ENCODE data around the gene GCK.

The GCK gene

GRCh38 chr7:44109991-44110390, 79.2 kb downstream of the GCK start:
- H3K79me1 ChIP-seq (ENCODE audit: low read length) = peaks cover under 1% of the 10 kb centered on the region
- H3K4me2 ChIP-seq (ENCODE audit: low read length) = no peak overlapping the region
- no peak overlapping the region for H3K27ac ChIP-seq (ENCODE audit: low read depth, low read length)
- H3K9me3 ChIP-seq (ENCODE audit: insufficient read depth, low read depth, low read length) = no peaks in the 10 kb centered on the region
- no peak overlapping the region for H2AK5ac ChIP-seq (ENCODE audit: low read length)
- no peak overlapping the region for H4K12ac ChIP-seq (ENCODE audit: low read depth, low read length)
- no peak overlapping the region for H2BK12ac ChIP-seq (ENCODE audit: low read length)
- H3K27me3 ChIP-seq (ENCODE audit: insufficient read depth, low read length) = no peaks in the 10 kb centered on the region
- H3K4me3 ChIP-seq (ENCODE audit: low read depth, low read length) = no peak overlapping the region
- H2BK5ac ChIP-seq (ENCODE audit: low read depth, low read length, poor library complexity) = no peak overlapping the region
- peaks cover 75% of the 10 kb centered on the region in 2 experiments for H3K36me3 ChIP-seq (ENCODE audit: control insufficient read depth in 1 of 2, insufficient read depth in 2 of 2, low read length in 2 of 2)
- no peak overlapping the region for H3K14ac ChIP-seq (ENCODE audit: low read length)
- no peak overlapping the region for H4K8ac ChIP-seq (ENCODE audit: low read depth, low read length)
- peaks cover 7 to 9% of the 10 kb centered on the region in 2 experiments for H3K4me1 ChIP-seq (ENCODE audit: control insufficient read depth in 1 of 2, insufficient read depth in 2 of 2, low read length in 2 of 2)
- no peak for DNase-seq
- H2AFZ ChIP-seq (ENCODE audit: insufficient read depth, low read length, poor library complexity) = no peak overlapping the region
- H3K4ac ChIP-seq (ENCODE audit: low read depth, low read length) = no peak overlapping the region
- no peak overlapping the region for H2BK120ac ChIP-seq (ENCODE audit: insufficient read depth, low read length, poor library complexity)
- no peaks in the 10 kb centered on the region for H3K79me2 ChIP-seq (ENCODE audit: control insufficient read depth, insufficient read depth, low read length, poor library complexity)
- H4K91ac ChIP-seq (ENCODE audit: low read depth, low read length) = no peak overlapping the region
- no peak overlapping the region for H3K9ac ChIP-seq (ENCODE audit: low read length)
- no peak overlapping the region for H3K18ac ChIP-seq (ENCODE audit: low read length)
- no CpG with 5 or more reads among the region's 18 CpGs for WGBS (ENCODE audit: extremely low coverage, insufficient coverage, insufficient read length)
- H3K23ac ChIP-seq (ENCODE audit: low read length) = no peak overlapping the region

GRCh38 chr7:44108768-44109750, 80.2 kb downstream of the GCK start:
- no peak for DNase-seq
- no peak overlapping the region for H2AK5ac ChIP-seq (ENCODE audit: low read length)
- H3K4me3 ChIP-seq (ENCODE audit: low read depth, low read length) = no peak overlapping the region
- no peak overlapping the region for H2BK5ac ChIP-seq (ENCODE audit: low read depth, low read length, poor library complexity)
- no CpG with 5 or more reads among the region's 21 CpGs for WGBS (ENCODE audit: extremely low coverage, insufficient coverage, insufficient read length)
- H3K18ac ChIP-seq (ENCODE audit: low read length) = no peak overlapping the region
- no peak overlapping the region for H3K27ac ChIP-seq (ENCODE audit: low read depth, low read length)
- H4K91ac ChIP-seq (ENCODE audit: low read depth, low read length) = no peak overlapping the region
- peaks cover 9 to 10% of the 10 kb centered on the region in 2 experiments for H3K4me1 ChIP-seq (ENCODE audit: control insufficient read depth in 1 of 2, insufficient read depth in 2 of 2, low read length in 2 of 2)
- peaks cover 9% of the 10 kb centered on the region for H3K79me1 ChIP-seq (ENCODE audit: low read length)
- no peak overlapping the region for H2AFZ ChIP-seq (ENCODE audit: insufficient read depth, low read length, poor library complexity)
- H3K4me2 ChIP-seq (ENCODE audit: low read length) = no peak overlapping the region
- H3K14ac ChIP-seq (ENCODE audit: low read length) = no peak overlapping the region
- H3K9me3 ChIP-seq (ENCODE audit: insufficient read depth, low read depth, low read length) = no peaks in the 10 kb centered on the region
- no peak overlapping the region for H3K9ac ChIP-seq (ENCODE audit: low read length)
- no peak overlapping the region for H4K12ac ChIP-seq (ENCODE audit: low read depth, low read length)
- peaks cover 65 to 66% of the 10 kb centered on the region in 2 experiments for H3K36me3 ChIP-seq (ENCODE audit: control insufficient read depth in 1 of 2, insufficient read depth in 2 of 2, low read length in 2 of 2)
- H3K79me2 ChIP-seq (ENCODE audit: control insufficient read depth, insufficient read depth, low read length, poor library complexity) = no peaks in the 10 kb centered on the region
- H3K23ac ChIP-seq (ENCODE audit: low read length) = no peak overlapping the region
- no peak overlapping the region for H4K8ac ChIP-seq (ENCODE audit: low read depth, low read length)
- no peaks in the 10 kb centered on the region for H3K27me3 ChIP-seq (ENCODE audit: insufficient read depth, low read length)
- no peak overlapping the region for H2BK120ac ChIP-seq (ENCODE audit: insufficient read depth, low read length, poor library complexity)
- no peak overlapping the region for H2BK12ac ChIP-seq (ENCODE audit: low read length)
- no peak overlapping the region for H3K4ac ChIP-seq (ENCODE audit: low read depth, low read length)

GRCh38 chr7:44107961-44108767, 81.1 kb downstream of the GCK start:
- Histone ChIP-seq H3K4me2 (ENCODE audit: low read length) (no peak overlapping the region), H2BK12ac (ENCODE audit: low read length) (no peak overlapping the region), H2BK120ac (ENCODE audit: insufficient read depth, low read length, poor library complexity) (no peak overlapping the region), H2BK5ac (ENCODE audit: low read depth, low read length, poor library complexity) (no peak overlapping the region), H4K8ac (ENCODE audit: low read depth, low read length) (no peak overlapping the region), H3K79me2 (ENCODE audit: control insufficient read depth, insufficient read depth, low read length, poor library complexity) (no peaks in the 10 kb centered on the region), H3K9ac (ENCODE audit: low read length) (no peak overlapping the region), H3K4me1 (ENCODE audit: control insufficient read depth in 1 of 2, insufficient read depth in 2 of 2, low read length in 2 of 2) (peaks cover 9 to 10% of the 10 kb centered on the region in 2 experiments), H3K23ac (ENCODE audit: low read length) (no peak overlapping the region), H3K4ac (ENCODE audit: low read depth, low read length) (no peak overlapping the region), H3K36me3 (ENCODE audit: control insufficient read depth in 1 of 2, insufficient read depth in 2 of 2, low read length in 2 of 2) (peaks cover 58 to 59% of the 10 kb centered on the region in 2 experiments), H3K18ac (ENCODE audit: low read length) (no peak overlapping the region), H4K12ac (ENCODE audit: low read depth, low read length) (no peak overlapping the region), H3K27ac (ENCODE audit: low read depth, low read length) (no peak overlapping the region), H3K79me1 (ENCODE audit: low read length) (peaks cover 11% of the 10 kb centered on the region), H3K4me3 (ENCODE audit: low read depth, low read length) (no peak overlapping the region), H3K14ac (ENCODE audit: low read length) (no peak overlapping the region), H3K9me3 (ENCODE audit: insufficient read depth, low read depth, low read length) (no peaks in the 10 kb centered on the region), H3K27me3 (ENCODE audit: insufficient read depth, low read length) (peaks cover 4% of the 10 kb centered on the region), H4K91ac (ENCODE audit: low read depth, low read length) (no peak overlapping the region), H2AK5ac (ENCODE audit: low read length) (no peak overlapping the region), H2AFZ (ENCODE audit: insufficient read depth, low read length, poor library complexity) (no peak overlapping the region)
- WGBS (ENCODE audit: extremely low coverage, insufficient coverage, insufficient read length) = no CpG with 5 or more reads among the region's 21 CpGs
- no peak for DNase-seq

GRCh38 chr7:44107116-44107960, 81.9 kb downstream of the GCK start:
- Histone ChIP-seq H2BK120ac (ENCODE audit: insufficient read depth, low read length, poor library complexity) (no peak overlapping the region), H3K4ac (ENCODE audit: low read depth, low read length) (no peak overlapping the region), H3K14ac (ENCODE audit: low read length) (no peak overlapping the region), H4K12ac (ENCODE audit: low read depth, low read length) (no peak overlapping the region), H2BK12ac (ENCODE audit: low read length) (no peak overlapping the region), H3K9me3 (ENCODE audit: insufficient read depth, low read depth, low read length) (peaks cover 1% of the 10 kb centered on the region), H2AFZ (ENCODE audit: insufficient read depth, low read length, poor library complexity) (no peak overlapping the region), H3K23ac (ENCODE audit: low read length) (no peak overlapping the region), H3K4me2 (ENCODE audit: low read length) (no peak overlapping the region), H3K79me2 (ENCODE audit: control insufficient read depth, insufficient read depth, low read length, poor library complexity) (no peaks in the 10 kb centered on the region), H2BK5ac (ENCODE audit: low read depth, low read length, poor library complexity) (no peak overlapping the region), H2AK5ac (ENCODE audit: low read length) (no peak overlapping the region), H3K4me1 (ENCODE audit: control insufficient read depth in 1 of 2, insufficient read depth in 2 of 2, low read length in 2 of 2) (peaks cover 9 to 10% of the 10 kb centered on the region in 2 experiments), H3K9ac (ENCODE audit: low read length) (no peak overlapping the region), H4K91ac (ENCODE audit: low read depth, low read length) (no peak overlapping the region), H3K79me1 (ENCODE audit: low read length) (peaks cover 11% of the 10 kb centered on the region), H3K18ac (ENCODE audit: low read length) (no peak overlapping the region), H3K27me3 (ENCODE audit: insufficient read depth, low read length) (peaks cover 4% of the 10 kb centered on the region), H3K27ac (ENCODE audit: low read depth, low read length) (no peak overlapping the region), H3K4me3 (ENCODE audit: low read depth, low read length) (no peak overlapping the region), H3K36me3 (ENCODE audit: control insufficient read depth in 1 of 2, insufficient read depth in 2 of 2, low read length in 2 of 2) (peaks cover 50 to 51% of the 10 kb centered on the region in 2 experiments), H4K8ac (ENCODE audit: low read depth, low read length) (no peak overlapping the region)
- DNase-seq = no peak
- no CpG with 5 or more reads among the region's 18 CpGs for WGBS (ENCODE audit: extremely low coverage, insufficient coverage, insufficient read length)

Measured in trophoblast cell (in vitro differentiated cells and primary cell).